DMS53 treated with DMSO at 0.1 percent for 48 hours (cell line): ENCODE data around the gene EHD1.

Source experiments
- DNase-seq: peaks from one replicate; lab custom pipeline; 2025; ENCODE audit not compliant: unreplicated experiment; lab: John Stamatoyannopoulos, UW

The EHD1 gene

GRCh38 chr11:64802370-64803157 is 75.9 kb downstream of the EHD1 start:
- DNase-seq = no peak
